Liver (tissue), 3 donors: Measurements from ENCODE around the gene RYR2.

Experiments
- ATF3 ChIP-seq: IDR thresholded peaks from 2 replicates; pipeline ENCODE4 v1.6.1; 2016; ENCODE audit warnings: antibody characterized with exemption
- CTCF ChIP-seq: fragments of 150-350 bp; IDR thresholded peaks from 2 replicates; pipeline ENCODE4 v1.5.1; 2017; ENCODE audit warnings: improper control_type of control experiment, low read depth, low read length; ENCODE audit not compliant: missing input control
- EGR1 ChIP-seq, 2 donors: IDR thresholded peaks; 2 replicates each; pipeline ENCODE4 v1.6.1; 2016 to 2018; ENCODE audit warnings: antibody characterized with exemption in 2 of 2, low read depth in 2 of 2
- FOXA1 ChIP-seq: IDR thresholded peaks from 2 replicates; pipeline ENCODE4 v1.6.1; 2016; ENCODE audit warnings: antibody characterized with exemption
- GABPA ChIP-seq, 2 donors: IDR thresholded peaks in 1 of 2; conservative IDR thresholded peaks in 1 of 2; 2 replicates each; pipeline ENCODE4 v1.6.1; 2016; ENCODE audit warnings: antibody characterized with exemption in 2 of 2, mild to moderate bottlenecking in 1 of 2, moderate library complexity in 1 of 2
- MAX ChIP-seq: IDR thresholded peaks from 2 replicates; pipeline ENCODE4 v1.6.1; 2016; ENCODE audit warnings: antibody characterized with exemption
- RAD21 ChIP-seq, 2 donors: IDR thresholded peaks; 2 replicates each; pipeline ENCODE4 v1.6.1; 2016; ENCODE audit warnings: antibody characterized with exemption in 2 of 2, mild to moderate bottlenecking in 2 of 2
- RXRA ChIP-seq, 2 donors: IDR thresholded peaks; 2 replicates each; pipeline ENCODE4 v1.6.1; 2017 to 2018; ENCODE audit warnings: antibody characterized with exemption in 2 of 2, mild to moderate bottlenecking in 1 of 2
- SP1 ChIP-seq: IDR thresholded peaks from 2 replicates; pipeline ENCODE4 v1.6.1; 2018; ENCODE audit warnings: antibody characterized with exemption, mild to moderate bottlenecking
- YY1 ChIP-seq: IDR thresholded peaks from 2 replicates; pipeline ENCODE4 v1.6.1; 2016; ENCODE audit warnings: antibody characterized with exemption, mild to moderate bottlenecking
- TF ChIP-seq, protein P1 (sequence below): IDR thresholded peaks from 2 replicates; pipeline ENCODE4 v1.6.1; 2016; ENCODE audit warnings: antibody characterized with exemption
- donor health status: healthy.
- donor health status: healthy.

- TF ChIP-seq CTCF = no peak
- TF ChIP-seq EGR1 (IDR thresholded peaks at IDR 0.05; ENCODE audit: low read depth in 2 of 2) = no peak
- no peak for TF ChIP-seq SP1
- no peak for TF ChIP-seq GABPA (IDR thresholded peaks at IDR 0.05 in 1 of 2, conservative IDR thresholded peaks at IDR 0.05 in 1 of 2)
- TF ChIP-seq, protein P1, sequence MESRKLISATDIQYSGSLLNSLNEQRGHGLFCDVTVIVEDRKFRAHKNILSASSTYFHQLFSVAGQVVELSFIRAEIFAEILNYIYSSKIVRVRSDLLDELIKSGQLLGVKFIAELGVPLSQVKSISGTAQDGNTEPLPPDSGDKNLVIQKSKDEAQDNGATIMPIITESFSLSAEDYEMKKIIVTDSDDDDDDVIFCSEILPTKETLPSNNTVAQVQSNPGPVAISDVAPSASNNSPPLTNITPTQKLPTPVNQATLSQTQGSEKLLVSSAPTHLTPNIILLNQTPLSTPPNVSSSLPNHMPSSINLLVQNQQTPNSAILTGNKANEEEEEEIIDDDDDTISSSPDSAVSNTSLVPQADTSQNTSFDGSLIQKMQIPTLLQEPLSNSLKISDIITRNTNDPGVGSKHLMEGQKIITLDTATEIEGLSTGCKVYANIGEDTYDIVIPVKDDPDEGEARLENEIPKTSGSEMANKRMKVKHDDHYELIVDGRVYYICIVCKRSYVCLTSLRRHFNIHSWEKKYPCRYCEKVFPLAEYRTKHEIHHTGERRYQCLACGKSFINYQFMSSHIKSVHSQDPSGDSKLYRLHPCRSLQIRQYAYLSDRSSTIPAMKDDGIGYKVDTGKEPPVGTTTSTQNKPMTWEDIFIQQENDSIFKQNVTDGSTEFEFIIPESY = no peak
- TF ChIP-seq RAD21 (IDR thresholded peaks at IDR 0.05) = no peak
- TF ChIP-seq ATF3 = no peak
- no peak for TF ChIP-seq FOXA1
- no peak for TF ChIP-seq YY1
- TF ChIP-seq RXRA (IDR thresholded peaks at IDR 0.05) = no peak
- TF ChIP-seq MAX = no peak
These were observed 10.5 kb upstream of the RYR2 start for GRCh38 chr1:237031480-237031879.
